ENCODE results near the gene STARD7.

Gene STARD7

GRCh38 chr2:96136129-96136720 is 72.4 kb downstream of the STARD7 start:
- TF ChIP-seq Cebpa-rat (IDR thresholded peaks at IDR 0.05), result no peak

GRCh38 chr2:96135621-96136020 is 73.0 kb downstream of the STARD7 start:
- H3K4me3 ChIP-seq, result no peak overlapping the region
- no peak for TF ChIP-seq Cebpa-rat (IDR thresholded peaks at IDR 0.05)

More at GRCh38 chr2:96136129-96136720, 72.4 kb downstream of the STARD7 start:
- Histone ChIP-seq H3K36me3 (no peaks in the 10 kb centered on the region), H3K27me3 (no peaks in the 10 kb centered on the region), H3K27ac (peak overlapping the region in 1 of 11 experiments; percentile 4; a peak in 1 of 22 replicates), H3K4me2 (peak overlapping the region in 3 of 11 experiments; percentile 4 to 21 (median 5); a peak in 3 of 22 replicates), H4K20me1 (peaks cover 0 to 12% (median 0%) of the 10 kb centered on the region in 11 experiments; a peak in 7 of 22 replicates), H3K4me1 (peaks cover 0 to 38% (median 8%) of the 10 kb centered on the region in 10 experiments; a peak in 17 of 20 replicates), H3K9me3 (replicated peaks in 1 of 11) (no peaks in the 10 kb centered on the region), H3K4me3 (no peak overlapping the region), H3K9ac (peak overlapping the region in 1 of 11 experiments; percentile 29; a peak in 1 of 22 replicates)

DNA sequence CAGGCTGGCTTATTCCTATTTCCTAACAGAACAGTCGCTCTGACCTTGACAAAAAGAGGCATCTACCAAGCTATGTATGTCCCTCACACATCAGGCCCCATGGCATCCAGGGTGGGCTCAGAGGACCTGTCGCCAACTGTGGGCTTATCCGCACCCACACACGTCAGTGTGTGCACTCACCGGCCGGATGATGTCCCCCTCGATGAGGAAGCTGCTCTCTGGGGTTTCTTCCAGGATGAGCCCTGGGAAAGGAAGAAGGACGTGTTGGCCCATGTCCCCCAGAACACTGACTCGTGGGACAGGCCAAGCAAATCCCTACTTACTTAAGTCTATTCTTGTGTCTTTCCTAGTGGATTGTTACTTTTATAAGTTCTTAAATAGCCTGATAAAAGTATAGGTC is 73.5 kb downstream of the STARD7 start:
- Histone ChIP-seq H3K4me1 (peaks cover 0 to 36% (median 5%) of the 10 kb centered on the region in 10 experiments; a peak in 7 of 20 replicates), H3K27me3 (no peaks in the 10 kb centered on the region), H3K9ac (no peak overlapping the region; a peak in 1 of 22 replicates), H3K4me2 (no peak overlapping the region), H3K36me3 (no peaks in the 10 kb centered on the region), H3K9me3 (replicated peaks in 1 of 11) (no peaks in the 10 kb centered on the region), H3K27ac (no peak overlapping the region), H4K20me1 (peaks cover 0 to 12% (median 0%) of the 10 kb centered on the region in 11 experiments; a peak in 4 of 22 replicates), H3K4me3 (no peak overlapping the region)
- no peak for TF ChIP-seq Cebpa-rat (IDR thresholded peaks at IDR 0.05)

More at GRCh38 chr2:96135621-96136020, 73.0 kb downstream of the STARD7 start:
- H3K27me3 ChIP-seq, result no peaks in the 10 kb centered on the region
- H3K9me3 ChIP-seq (replicated peaks in 1 of 11), result no peaks in the 10 kb centered on the region
- peaks cover 0 to 33% (median 3%) of the 10 kb centered on the region in 10 experiments; a peak in 7 of 20 replicates for H3K4me1 ChIP-seq
- peaks cover 0 to 12% (median 0%) of the 10 kb centered on the region in 11 experiments; a peak in 4 of 22 replicates for H4K20me1 ChIP-seq
- no peaks in the 10 kb centered on the region for H3K36me3 ChIP-seq
- H3K27ac ChIP-seq, result no peak overlapping the region
- H3K4me2 ChIP-seq, result no peak overlapping the region
- no peak overlapping the region; a peak in 1 of 22 replicates for H3K9ac ChIP-seq
